CD4-positive, alpha-beta T cell treated with Interleukin-1 beta for 1 hour (primary cell): Measurements from ENCODE around the gene CPN1.

Source experiments
- DNase-seq, 2 donors: peaks; one replicate each; pipeline ENCODE4 v3.0.0-alpha.2; 2020 to 2022

The CPN1 gene

GRCh38 chr10:99995269-99995668 is 86.4 kb downstream of the CPN1 start:
- DNase-seq, result no peak

GRCh38 chr10:99994801-99995200 is 86.9 kb downstream of the CPN1 start:
- no peak for DNase-seq

GRCh38 chr10:99993701-99994689 is 87.7 kb downstream of the CPN1 start:
- DNase-seq, result peak; percentile 45 to 86
